GM19455 (cell line): ENCODE measurements around the gene SUN1.

Experiments
- ATAC-seq: cut with Tn5 transposase; IDR thresholded peaks from one replicate; pipeline ENCODE4 v1.9.1; 2021; ENCODE audit not compliant: unreplicated experiment

The SUN1 gene

GRCh38 chr7:875476-876076 is 43.3 kb downstream of the SUN1 start:
- ATAC-seq, result no peak

GRCh38 chr7:876077-876971 is 44.0 kb downstream of the SUN1 start, which contains the start of gene GET4:
GET4 (plus strand) TSS chr7:876554; CDS start chr7:876646, 92 bp downstream.
- peak; percentile 76 for ATAC-seq

GRCh38 chr7:876972-877311 is 44.7 kb downstream of the SUN1 start:
- ATAC-seq, result peak; percentile 30

GRCh38 chr7:877312-878232 is 45.3 kb downstream of the SUN1 start:
- ATAC-seq, result no peak

- no peak for ATAC-seq
Observed at GRCh38 chr7:879093-879492, 46.8 kb downstream of the SUN1 start.

- no peak for ATAC-seq
Observed at GRCh38 chr7:879706-880105, 47.4 kb downstream of the SUN1 start.

- no peak for ATAC-seq
Observed at GRCh38 chr7:880450-880849, 48.2 kb downstream of the SUN1 start.

GRCh38 chr7:881441-882234 is 49.4 kb downstream of the SUN1 start:
- ATAC-seq, result no peak

- no peak for ATAC-seq
Observed at GRCh38 chr7:882336-883035, 50.2 kb downstream of the SUN1 start.

- no peak for ATAC-seq
Observed at GRCh38 chr7:883055-884021, 51.1 kb downstream of the SUN1 start.

- ATAC-seq, result no peak
Observed at GRCh38 chr7:884191-885003, 52.1 kb downstream of the SUN1 start.

- no peak for ATAC-seq
Observed at GRCh38 chr7:885261-885892, 53.1 kb downstream of the SUN1 start.

GRCh38 chr7:885893-886625 is 53.8 kb downstream of the SUN1 start:
- no peak for ATAC-seq

GRCh38 chr7:886626-887487 is 54.6 kb downstream of the SUN1 start:
- ATAC-seq, result no peak

- ATAC-seq, result no peak
Observed at GRCh38 chr7:887488-887820, 55.2 kb downstream of the SUN1 start.
